Neural cell (in vitro differentiated cells): ENCODE measurements around the gene SKP1. TPM values are rescaled to one million over a fixed set of nuclear protein-coding genes. Genes with fewer than 3 reads are reported as not detected.
"Not testable (repeated sequence)": the region's sequence is repeated elsewhere in the genome, so short reads cannot be mapped to it uniquely, and the experiment has no call there.

ENCODE experiments used
- H2AFZ ChIP-seq: fragments of 200-600, 300-800 bp; sonication (generic), shearing (Covaris generic); 2 replicates; pipeline ENCODE4 v1.6.0; 2014; ENCODE audit warnings: low read depth, mild to moderate bottlenecking, antibody characterized with exemption, low read length, moderate library complexity
- H3F3A ChIP-seq: fragments of 200-600 bp; shearing (Covaris generic); 2 replicates; pipeline ENCODE4 v1.6.1; 2016; ENCODE audit warnings: mild to moderate bottlenecking, moderate library complexity, mixed read lengths, antibody characterized with exemption, low read length; ENCODE audit not compliant: insufficient read depth, poor library complexity, severe bottlenecking
- H3K27ac ChIP-seq: fragments of 200-600, 300-800 bp; sonication (generic), shearing (Covaris generic); 2 replicates; pipeline ENCODE4 v1.5.1; 2014; ENCODE audit warnings: mild to moderate bottlenecking, low read length, moderate library complexity
- H3K27me3 ChIP-seq: fragments of 300-800, 200-600 bp; sonication (generic), shearing (Covaris generic); 2 replicates; pipeline ENCODE4 v1.6.0; 2014; ENCODE audit warnings: mild to moderate bottlenecking, low read depth, low read length, moderate library complexity; ENCODE audit not compliant: insufficient read depth
- H3K36me3 ChIP-seq: fragments of 300-800, 200-600 bp; sonication (generic), shearing (Covaris generic); 2 replicates; pipeline ENCODE4 v1.5.1; 2014; ENCODE audit warnings: mild to moderate bottlenecking, antibody characterized with exemption, low read length, moderate library complexity; ENCODE audit not compliant: insufficient read depth
- H3K4me2 ChIP-seq: fragments of 300-800, 200-600 bp; sonication (generic), shearing (Covaris generic); 2 replicates; pipeline ENCODE4 v1.6.0; 2014; ENCODE audit warnings: mild to moderate bottlenecking, low read length
- H3K4me3 ChIP-seq: fragments of 300-800, 200-600 bp; sonication (generic), shearing (Covaris generic); 2 replicates; pipeline ENCODE4 v1.5.1; 2014; ENCODE audit warnings: mild to moderate bottlenecking, low read length, moderate library complexity
- H3K79me2 ChIP-seq: fragments of 200-600 bp; shearing (Covaris generic); replicated peaks from 2 replicates; pipeline ENCODE4 v1.6.0; 2014; ENCODE audit warnings: mild to moderate bottlenecking, low read length, moderate library complexity; ENCODE audit not compliant: insufficient read depth
- H3K9ac ChIP-seq: fragments of 300-800, 200-600 bp; sonication (generic), shearing (Covaris generic); 2 replicates; pipeline ENCODE4 v1.6.1; 2016; ENCODE audit warnings: mild to moderate bottlenecking, low read length, mixed read lengths
- H3K9me2 ChIP-seq: fragments of 200-600 bp; shearing (Covaris generic); 2 replicates; pipeline ENCODE4 v1.6.1; 2016; ENCODE audit warnings: mild to moderate bottlenecking, low read length, mixed read lengths; ENCODE audit not compliant: insufficient read depth
- H3K9me3 ChIP-seq: fragments of 200-600, 300-800 bp; sonication (generic), shearing (Covaris generic); 2 replicates; pipeline ENCODE4 v1.6.1; 2016; ENCODE audit warnings: mild to moderate bottlenecking, mixed run types, low read length, moderate library complexity, mixed read lengths
- H4K20me1 ChIP-seq: fragments of 200-600 bp; shearing (Covaris generic); 2 replicates; pipeline ENCODE4 v1.6.1; 2016; ENCODE audit warnings: mild to moderate bottlenecking, mixed run types; ENCODE audit not compliant: insufficient read depth
- CTCF ChIP-seq: fragments of 450-650 bp; IDR thresholded peaks from 2 replicates; pipeline ENCODE4 v1.5.1; 2014; ENCODE audit warnings: antibody characterized with exemption, mild to moderate bottlenecking, moderate library complexity; ENCODE audit not compliant: poor library complexity, severe bottlenecking
- EP300 ChIP-seq: fragments of 450-650 bp; conservative IDR thresholded peaks from 2 replicates; pipeline ENCODE4 v1.6.1; 2014; ENCODE audit warnings: antibody characterized with exemption, mild to moderate bottlenecking, moderate library complexity; ENCODE audit not compliant: poor library complexity, severe bottlenecking
- EZH2 ChIP-seq: fragments of 200-600, 300-800 bp; shearing (Covaris generic), sonication (generic); IDR thresholded peaks from 2 replicates; pipeline ENCODE4 v1.6.1; 2014; ENCODE audit warnings: antibody characterized with exemption, low read length, borderline replicate concordance, mild to moderate bottlenecking; ENCODE audit not compliant: insufficient read depth, poor library complexity, severe bottlenecking
- MXI1 ChIP-seq: fragments of 450-650 bp; conservative IDR thresholded peaks from 2 replicates; pipeline ENCODE4 v1.6.1; 2014; ENCODE audit warnings: antibody characterized with exemption, mild to moderate bottlenecking; ENCODE audit not compliant: poor library complexity, severe bottlenecking
- POLR2AphosphoS5 ChIP-seq: IDR thresholded peaks from 2 replicates; pipeline ENCODE4 v1.6.1; 2012
- RAD21 ChIP-seq: fragments of 450-650 bp; conservative IDR thresholded peaks from 2 replicates; pipeline ENCODE4 v1.6.1; 2014; ENCODE audit warnings: antibody characterized with exemption, mild to moderate bottlenecking, moderate library complexity
- REST ChIP-seq: IDR thresholded peaks from 2 replicates; pipeline ENCODE4 v1.6.1; 2012; ENCODE audit warnings: borderline replicate concordance
- SMC3 ChIP-seq: fragments of 450-650 bp; conservative IDR thresholded peaks from 2 replicates; pipeline ENCODE4 v1.6.1; 2014; ENCODE audit warnings: antibody characterized with exemption, mild to moderate bottlenecking, moderate library complexity; ENCODE audit not compliant: poor library complexity
- TAF1 ChIP-seq: IDR thresholded peaks from 2 replicates; pipeline ENCODE4 v1.6.1; 2012; ENCODE audit warnings: low read depth
- polyA plus RNA-seq: library from polyadenylated mRNA; depleted of rRNA; stranded (reverse); fragments of >200 nt; gene quantifications from 2 replicates; pipeline ENCODE4 v1.2.3, GENCODE V29; 2014

The SKP1 gene
- polyA plus RNA-seq, 1 donor from 2014 or later, result 1,492 TPM

- peaks cover 3% of the 10 kb centered on the region for H3F3A ChIP-seq
- H3K9ac ChIP-seq, result peak overlapping the region; percentile 100
- H4K20me1 ChIP-seq, result peaks cover 5% of the 10 kb centered on the region
- H3K9me3 ChIP-seq, result no peaks in the 10 kb centered on the region
- no peaks in the 10 kb centered on the region for H3K27me3 ChIP-seq
- peak overlapping the region; percentile 91 for H3K4me2 ChIP-seq
- H3K36me3 ChIP-seq, result no peaks in the 10 kb centered on the region
- no peaks in the 10 kb centered on the region for H3K9me2 ChIP-seq
- peaks cover 70% of the 10 kb centered on the region for H3K79me2 ChIP-seq
- peak; percentile 49 for TF ChIP-seq CTCF
- TF ChIP-seq RAD21, result peak; percentile 40
- TF ChIP-seq EZH2, result no peak
- no peak for TF ChIP-seq SMC3
- TF ChIP-seq EP300, result no peak
- H2AFZ ChIP-seq, result peak overlapping the region; percentile 84
- peak overlapping the region; percentile 96 for H3K4me3 ChIP-seq
- peak overlapping the region; percentile 100 for H3K27ac ChIP-seq
These were observed 48.4 kb upstream of the SKP1 start for GRCh38 chr5:134224888-134225779.

GRCh38 chr5:134223406-134224248 lies 46.9 kb upstream of the SKP1 start:
- Histone ChIP-seq H4K20me1 (peaks cover 5% of the 10 kb centered on the region), H3K27ac (peak overlapping the region; percentile 100), H3K27me3 (no peaks in the 10 kb centered on the region), H3K4me2 (peak overlapping the region; percentile 91), H3K9ac (peak overlapping the region; percentile 100), H3K79me2 (peaks cover 85% of the 10 kb centered on the region), H3F3A (peaks cover 3% of the 10 kb centered on the region), H3K9me2 (no peaks in the 10 kb centered on the region), H3K4me3 (peak overlapping the region; percentile 96), H3K9me3 (no peaks in the 10 kb centered on the region), H3K36me3 (no peaks in the 10 kb centered on the region), H2AFZ (no peak overlapping the region)
- no peak for TF ChIP-seq CTCF
- TF ChIP-seq REST, result no peak
- TF ChIP-seq EZH2, result no peak
- no peak for TF ChIP-seq MXI1
- no peak for TF ChIP-seq EP300
- TF ChIP-seq RAD21, result no peak
- no peak for TF ChIP-seq SMC3
- TF ChIP-seq TAF1, result no peak
- no peak for TF ChIP-seq POLR2AphosphoS5

GRCh38 chr5:134221690-134222089 lies 44.9 kb upstream of the SKP1 start:
- not testable (repeated sequence) for H3K9ac ChIP-seq, H3K36me3 ChIP-seq, H3K9me2 ChIP-seq, H3K27ac ChIP-seq, H4K20me1 ChIP-seq, H3F3A ChIP-seq, H2AFZ ChIP-seq, H3K9me3 ChIP-seq, H3K27me3 ChIP-seq
- Histone ChIP-seq H3K79me2 (peaks cover 92% of the 10 kb centered on the region), H3K4me2 (peak overlapping the region; percentile 91), H3K4me3 (peak overlapping the region; percentile 96)
